ENCODE measurements around the gene TBC1D22A. TPM values are rescaled to one million over a fixed set of nuclear protein-coding genes. Genes with fewer than 3 reads are reported as not detected.

TBC1D22A gene
- total and polyA plus RNA-seq, 8 donors: 12.0 to 17.6 (median 15.3) TPM

- ATAC-seq (no peak), FAIRE-seq (no peak), DNase-seq (peak in 1 of 6 donors; percentile 50)
- H3K27ac ChIP-seq: no peak overlapping the region
- no peaks in the 10 kb centered on the region for H3K27me3 ChIP-seq
- intact Hi-C loops (cut with DNase I): no loop called here
- H3K4me3 ChIP-seq: no peak overlapping the region
- no peaks in the 10 kb centered on the region for H3K36me3 ChIP-seq
- WGBS, 2 donors: 92% methylated on average over 9 of the region's 9 CpGs
- no peak for TF ChIP-seq CTCF (IDR thresholded peaks at IDR 0.05)
- no peaks in the 10 kb centered on the region for H3K4me1 ChIP-seq
- H3K9me3 ChIP-seq: no peaks in the 10 kb centered on the region
Measured at GRCh38 chr22:47195156-47195483, 432.7 kb downstream of the TBC1D22A start.

- Histone ChIP-seq H3K27ac (no peak overlapping the region), H3K4me3 (no peak overlapping the region), H3K4me1 (peaks cover 0 to 3% (median 0%) of the 10 kb centered on the region in 3 donors), H3K9me3 (no peaks in the 10 kb centered on the region), H3K27me3 (no peaks in the 10 kb centered on the region), H3K36me3 (no peaks in the 10 kb centered on the region)
- intact Hi-C loops (cut with DNase I): no loop called here
- ATAC-seq (no peak), DNase-seq (peak in 2 of 6 donors; percentile 38 to 39), FAIRE-seq (no peak)
- no peak for TF ChIP-seq CTCF (IDR thresholded peaks at IDR 0.05)
- WGBS, 2 donors: 77 to 78% methylated on average over 15 of the region's 15 CpGs
Measured at GRCh38 chr22:47195484-47196165, 433.2 kb downstream of the TBC1D22A start.

DNA sequence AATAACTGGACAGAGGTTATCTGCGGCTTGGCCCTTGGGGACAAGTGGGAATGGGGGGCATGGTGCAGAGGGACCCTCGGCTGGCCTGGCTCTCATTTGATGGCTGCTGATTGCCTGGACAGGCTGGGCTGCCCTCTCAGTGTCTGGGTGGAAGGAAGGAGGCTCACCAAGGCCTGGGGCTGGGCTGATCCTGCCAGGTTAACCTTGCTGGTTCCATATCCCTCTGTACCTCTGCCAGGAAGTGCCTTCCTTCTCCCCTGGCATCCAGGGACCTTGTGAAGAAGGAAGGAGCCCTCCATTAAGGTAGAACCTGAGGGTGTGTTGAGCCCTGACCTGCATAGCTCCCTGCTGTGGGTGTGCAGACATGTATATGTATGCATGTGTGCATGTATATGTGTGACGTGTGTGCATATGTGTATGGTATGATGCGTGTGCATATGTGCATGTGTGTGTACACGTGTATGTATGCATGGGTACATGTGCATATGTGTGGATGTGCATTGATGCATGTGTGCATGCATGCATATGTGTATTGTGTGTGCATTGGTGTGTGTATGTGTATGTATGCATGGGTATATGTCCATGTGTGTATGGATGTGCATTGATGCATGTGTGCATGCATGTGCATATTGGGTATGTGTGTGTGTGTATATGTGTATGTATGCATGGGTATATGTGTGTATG is 433.9 kb downstream of the TBC1D22A start:
- intact Hi-C loops (cut with DNase I): no loop called here
- H3K27ac ChIP-seq: no peak overlapping the region
- DNase-seq: peak in 1 of 6 donors; percentile 17
- H3K4me3 ChIP-seq: no peak overlapping the region
- FAIRE-seq: no peak
- H3K27me3 ChIP-seq: no peaks in the 10 kb centered on the region
- WGBS, 2 donors: 80 to 81% methylated on average over 5 of the region's 5 CpGs
- no peaks in the 10 kb centered on the region for H3K9me3 ChIP-seq
- no peak for TF ChIP-seq CTCF (IDR thresholded peaks at IDR 0.05)
- H3K36me3 ChIP-seq: no peaks in the 10 kb centered on the region
- H3K4me1 ChIP-seq: peaks cover 0 to 5% (median 2%) of the 10 kb centered on the region in 3 donors
- ATAC-seq: no peak

DNA sequence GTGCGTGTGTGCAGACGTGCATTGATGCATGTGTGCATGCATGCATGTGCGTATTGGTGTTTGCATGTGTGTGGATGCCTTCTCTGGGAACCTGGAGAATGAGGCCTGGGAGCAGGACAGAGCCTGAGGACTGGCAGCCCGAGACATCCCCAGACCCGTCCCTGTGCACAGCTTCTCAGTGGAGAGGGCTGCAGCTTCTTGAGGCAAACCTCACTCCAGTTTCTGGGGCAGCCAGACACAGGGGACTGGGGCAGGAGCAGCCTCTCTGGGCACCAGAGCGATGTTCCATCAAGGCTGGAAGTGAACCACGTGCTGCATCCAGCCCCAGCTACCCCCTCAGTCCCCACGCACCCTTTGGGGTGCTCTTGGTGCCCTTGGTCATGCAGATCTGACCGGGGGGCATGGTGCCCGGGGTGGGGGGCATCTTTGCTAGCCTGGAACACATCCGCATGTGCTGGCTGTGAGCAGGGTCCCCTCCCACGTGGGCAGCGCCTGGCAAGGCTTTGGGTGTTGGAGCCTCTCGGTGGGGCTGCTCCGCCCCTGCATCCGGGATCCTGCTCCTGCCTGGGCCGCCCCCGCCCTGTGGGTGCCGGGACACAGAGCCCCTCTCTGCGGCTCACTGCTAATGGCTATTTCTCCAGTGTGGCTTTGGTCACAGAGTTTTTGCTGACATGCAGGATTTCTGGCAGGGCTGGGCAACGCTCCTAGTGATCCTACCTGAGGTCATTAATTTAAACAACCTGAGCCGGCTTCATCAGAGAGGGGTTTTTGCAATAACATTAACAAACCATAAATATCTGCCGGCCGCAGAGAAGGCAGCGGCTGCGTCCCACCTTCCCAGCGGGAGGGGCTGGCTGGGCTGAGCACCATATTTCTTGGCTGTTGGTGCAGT is 434.7 kb downstream of the TBC1D22A start:
- DNase-seq (no peak), ATAC-seq (no peak), FAIRE-seq (no peak)
- H3K4me1 ChIP-seq: peaks cover 0 to 8% (median 3%) of the 10 kb centered on the region in 3 donors
- intact Hi-C loops (cut with DNase I): no loop called here
- no peaks in the 10 kb centered on the region for H3K27me3 ChIP-seq
- no peak overlapping the region for H3K4me3 ChIP-seq
- H3K36me3 ChIP-seq: no peaks in the 10 kb centered on the region
- WGBS, 2 donors: 79 to 80% methylated on average over 25 to 27 of the region's 27 CpGs
- no peak for TF ChIP-seq CTCF (IDR thresholded peaks at IDR 0.05)
- no peaks in the 10 kb centered on the region for H3K9me3 ChIP-seq
- H3K27ac ChIP-seq: no peak overlapping the region
